Measurements from ENCODE around the gene KRTAP10-9. TPM values are rescaled to one million over a fixed set of nuclear protein-coding genes. Genes with fewer than 3 reads are reported as not detected.

The KRTAP10-9 gene
- total and polyA plus RNA-seq, 2 of the 8 experiments (the other 6 are each of a cell fraction or from before 2014, with no cell fraction given), result not detected

DNA sequence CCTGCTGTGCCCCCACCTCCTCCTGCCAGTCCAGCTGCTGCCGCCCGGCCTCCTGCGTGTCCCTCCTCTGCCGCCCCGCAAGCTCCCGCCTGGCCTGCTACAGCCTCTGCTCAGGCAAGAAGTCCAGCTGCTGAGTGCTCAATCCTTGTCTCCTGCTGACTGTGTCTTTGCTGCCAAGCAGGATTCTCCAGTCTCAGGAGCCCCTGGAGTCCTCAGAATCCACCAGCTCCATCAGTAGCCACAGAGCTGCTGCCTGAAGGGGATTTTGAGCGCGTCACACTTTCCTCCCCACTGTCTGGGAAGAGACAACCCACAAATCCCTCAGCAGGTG is 20.3 kb downstream of the KRTAP10-9 start:
- no peak overlapping the region for H2AFZ ChIP-seq (ENCODE audit: low read length)
- WGBS, 2 experiments (ENCODE audit: extremely low coverage in 1 of 2, insufficient coverage in 1 of 2, insufficient read length in 1 of 2, insufficient replicate concordance in 2 of 2, low coverage in 1 of 2, low lambda C conversion rate in 2 of 2, missing lambda C conversion rate in 1 of 2), result 77% methylated on average over 6 of the region's 8 CpGs; no CpG with 5 or more reads in 1 of the 2 experiments
- no peaks in the 10 kb centered on the region for H4K20me1 ChIP-seq (replicated peaks in 1 of 2; ENCODE audit: control insufficient read depth in 1 of 2, insufficient read depth in 2 of 2, low read length in 2 of 2)
- H2BK15ac ChIP-seq (ENCODE audit: low read length), result 0 out of 2 replicates have a peak overlapping the region, but pooled peaks have one; percentile 61
- no peaks in the 10 kb centered on the region; the same call in 1 of the 2 replicates for H3K23me2 ChIP-seq (ENCODE audit: low read depth, low read length)
- H3K4me2 ChIP-seq (ENCODE audit: insufficient read depth in 1 of 2, low read depth in 2 of 2, low read length in 2 of 2), result no peak overlapping the region
- no peaks in the 10 kb centered on the region for H3K27me3 ChIP-seq (replicated peaks in 1 of 4; ENCODE audit: control insufficient read depth in 3 of 4, extremely low read depth in 1 of 4, insufficient read depth in 3 of 4, low read length in 3 of 4)
- H3K4me1 ChIP-seq (replicated peaks in 1 of 4; ENCODE audit: control insufficient read depth in 3 of 4, insufficient read depth in 4 of 4, low read length in 3 of 4), result peaks cover 0 to 14% (median 4%) of the 10 kb centered on the region in 4 experiments; a peak in 3 of 7 replicates
- no peak overlapping the region for H3K9ac ChIP-seq (replicated peaks in 1 of 4; ENCODE audit: extremely low read depth in 1 of 4, low read depth in 3 of 4, low read length in 3 of 4)
- H3K9me3 ChIP-seq (ENCODE audit: insufficient read depth in 2 of 2, low read depth in 1 of 2, low read length in 1 of 2), result peaks cover 0 to 3% of the 10 kb centered on the region in 2 experiments; a peak in 3 of 4 replicates
- H4K8ac ChIP-seq (ENCODE audit: extremely low read depth, insufficient read depth, low read length), result no peak overlapping the region
- H3K4ac ChIP-seq (replicated peaks; ENCODE audit: insufficient read length, low read depth, low read length), result no peak overlapping the region
- H3K56ac ChIP-seq (replicated peaks; ENCODE audit: insufficient read length, low read depth, low read length), result no peak overlapping the region
- TF ChIP-seq, protein P1, sequence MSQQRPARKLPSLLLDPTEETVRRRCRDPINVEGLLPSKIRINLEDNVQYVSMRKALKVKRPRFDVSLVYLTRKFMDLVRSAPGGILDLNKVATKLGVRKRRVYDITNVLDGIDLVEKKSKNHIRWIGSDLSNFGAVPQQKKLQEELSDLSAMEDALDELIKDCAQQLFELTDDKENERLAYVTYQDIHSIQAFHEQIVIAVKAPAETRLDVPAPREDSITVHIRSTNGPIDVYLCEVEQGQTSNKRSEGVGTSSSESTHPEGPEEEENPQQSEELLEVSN (IDR thresholded peaks at IDR 0.05), result no peak
- no peak overlapping the region for H3K4me3 ChIP-seq (ENCODE audit: extremely low read depth in 1 of 4, insufficient read depth in 2 of 4, low read depth in 3 of 4, low read length in 4 of 4)
- DNase-seq (ENCODE audit: low read depth in 1 of 2, low spot score in 2 of 2), result no peak
- no peak overlapping the region for H3K23ac ChIP-seq (ENCODE audit: insufficient read length)
- H2BK20ac ChIP-seq (ENCODE audit: low read length), result no peak overlapping the region
- peak overlapping the region; percentile 24; the same call in 1 of the 2 replicates for H2BK5ac ChIP-seq (ENCODE audit: low read depth, low read length)
- H4K91ac ChIP-seq (replicated peaks; ENCODE audit: insufficient read length, low read length), result no peak overlapping the region
- H2AK5ac ChIP-seq (ENCODE audit: low read depth, low read length), result 0 out of 2 replicates have a peak overlapping the region, but pooled peaks have one; percentile 6
- H3K79me1 ChIP-seq (ENCODE audit: low read depth, low read length), result no peaks in the 10 kb centered on the region; the same call in 1 of the 2 replicates
- H2BK12ac ChIP-seq (ENCODE audit: low read depth, low read length), result peak overlapping the region; percentile 80; the same call in 1 of the 2 replicates
- no peaks in the 10 kb centered on the region for H3K79me2 ChIP-seq (ENCODE audit: control insufficient read depth in 1 of 2, insufficient read depth in 2 of 2, low read length in 2 of 2)
- H3K18ac ChIP-seq (ENCODE audit: extremely low read depth, low read length), result no peak overlapping the region
- no peak overlapping the region for H2BK120ac ChIP-seq (replicated peaks; ENCODE audit: low read depth, low read length)
- H4K5ac ChIP-seq (ENCODE audit: insufficient read length, low read depth, low read length), result no peak overlapping the region
- no peak for FAIRE-seq
- no peak overlapping the region for H3K14ac ChIP-seq (ENCODE audit: insufficient read length)
- ChIA-PET POLR2A (ENCODE audit: partially characterized antibody) (interaction anchor here (1.1 kb wide), 1 partner anchor 39 kb away, joined by 4 read pairs; no protein-coding TSS in a partner anchor), CTCF (ENCODE audit: partially characterized antibody) (interaction anchor here (1.2 to 2.5 kb wide), 5 partner anchors 9 to 153 kb away, joined by 4 to 8 read pairs (median 6); no protein-coding TSS in a partner anchor)
- H3K36me3 ChIP-seq (ENCODE audit: control insufficient read depth in 2 of 4, insufficient read depth in 4 of 4, low read length in 3 of 4), result no peaks in the 10 kb centered on the region
- H3K27ac ChIP-seq (ENCODE audit: low read depth, low read length), result no peak overlapping the region

All from H1 (cell line).